Smooth muscle cell (in vitro differentiated cells): Measurements from ENCODE around the gene NEK5. TPM values are rescaled to one million over a fixed set of nuclear protein-coding genes. Genes with fewer than 3 reads are reported as not detected.
"Not testable (repeated sequence)": the region's sequence is repeated elsewhere in the genome, so short reads cannot be mapped to it uniquely, and the experiment has no call there.

Experiments used
- DNase-seq: peaks from one replicate; lab custom pipeline; 2025; ENCODE audit not compliant: unreplicated experiment; lab: John Stamatoyannopoulos, UW
- H2AFZ ChIP-seq: fragments of 200-600 bp; sonication (generic); 2 replicates; pipeline ENCODE4 v1.6.0; 2016; ENCODE audit warnings: antibody characterized with exemption, low read depth, mild to moderate bottlenecking
- H3F3A ChIP-seq: fragments of 200-600 bp; sonication (generic); 2 replicates; pipeline ENCODE4 v1.6.0; 2017; ENCODE audit warnings: antibody characterized with exemption, low read depth
- H3K27ac ChIP-seq: fragments of 200-600 bp; sonication (generic); 2 replicates; pipeline ENCODE4 v1.5.1; 2016; ENCODE audit warnings: low read depth, mild to moderate bottlenecking
- H3K27me3 ChIP-seq: fragments of 200-600 bp; sonication (generic); 2 replicates; pipeline ENCODE4 v1.6.1; 2016; ENCODE audit warnings: low read depth, mild to moderate bottlenecking
- H3K36me3 ChIP-seq: fragments of 200-600 bp; sonication (generic); 2 replicates; pipeline ENCODE4 v1.5.1; 2016; ENCODE audit warnings: low read depth
- H3K4me1 ChIP-seq: fragments of 200-600 bp; sonication (generic); 2 replicates; pipeline ENCODE4 v1.5.1; 2016; ENCODE audit warnings: low read depth
- H3K4me2 ChIP-seq: fragments of 200-600 bp; sonication (generic); 2 replicates; pipeline ENCODE4 v1.6.0; 2016; ENCODE audit warnings: mild to moderate bottlenecking
- H3K4me3 ChIP-seq: fragments of 200-600 bp; sonication (generic); 2 replicates; pipeline ENCODE4 v1.5.1; 2016; ENCODE audit warnings: mild to moderate bottlenecking
- H3K79me2 ChIP-seq: fragments of 200-600 bp; sonication (generic); 2 replicates; pipeline ENCODE4 v1.6.0; 2016; ENCODE audit warnings: low read depth, mild to moderate bottlenecking
- H3K9ac ChIP-seq: fragments of 200-600 bp; sonication (generic); 2 replicates; pipeline ENCODE4 v1.6.0; 2016; ENCODE audit warnings: low read depth
- H3K9me3 ChIP-seq: fragments of 200-600 bp; sonication (generic); replicated peaks from 2 replicates; pipeline ENCODE4 v1.5.1; 2016; ENCODE audit warnings: low read depth
- H4K20me1 ChIP-seq: fragments of 200-600 bp; sonication (generic); 2 replicates; pipeline ENCODE4 v1.6.0; 2016; ENCODE audit warnings: low read depth
- CTCF ChIP-seq: fragments of 200-600 bp; sonication (generic); IDR thresholded peaks from 2 replicates; pipeline ENCODE4 v1.5.1; 2017; ENCODE audit warnings: borderline replicate concordance, mild to moderate bottlenecking, antibody characterized with exemption; ENCODE audit not compliant: insufficient read depth, poor library complexity, severe bottlenecking
- WGBS: methylation state at CpG from one replicate; pipeline ENCODE4 v1.1.7; 2016; ENCODE audit warnings: low lambda C conversion rate; 5-methylcytosine and 5-hydroxymethylcytosine counted together
- polyA plus RNA-seq: library from polyadenylated mRNA; unstranded; fragments of >200 nt; fragmentation: Nextera tagmentation; extraction: Ambion mirVana; gene quantifications from 2 replicates; pipeline ENCODE4 v1.2.1, GENCODE V29; 2016
- total RNA-seq: library from RNA; depleted of rRNA; stranded (reverse); fragments of >200 nt; gene quantifications from 2 replicates; pipeline ENCODE4 v1.2.3, GENCODE V29; 2014

NEK5 gene
- total RNA-seq: 0.04 and 0.18 TPM in 2 replicates
- polyA plus RNA-seq: 0.29 and 0.43 TPM in 2 replicates

- Histone ChIP-seq H3K27ac (peak within 1 kb of the TSS; percentile 0), H3K9me3 (no peaks in the 10 kb centered on the region), H3K4me1 (no peaks in the 10 kb centered on the region), H4K20me1 (no peaks in the 10 kb centered on the region), H2AFZ (peak within 1 kb of the TSS; percentile 79), H3F3A (no peaks in the 10 kb centered on the region), H3K36me3 (peaks cover 14% of the 10 kb centered on the region), H3K79me2 (no peaks in the 10 kb centered on the region), H3K9ac (peak within 1 kb of the TSS; percentile 34), H3K4me3 (peak within 1 kb of the TSS; percentile 84), H3K27me3 (no peaks in the 10 kb centered on the region), H3K4me2 (peak within 1 kb of the TSS; percentile 99)
- DNase-seq: peak; percentile 72
- peak; percentile 66 for TF ChIP-seq CTCF
- WGBS: 9% methylated on average over 71 of the region's 71 CpGs
Observed at GRCh38 chr13:52128714-52129700, at the start of gene NEK5. TSS of gene NEK5 (minus strand) at chr13:52129073. CDS start at chr13:52127482, 1,591 bp downstream.

GRCh38 chr13:52177276-52177675 lies 48.4 kb upstream of the NEK5 start:
- H3K79me2 ChIP-seq: no peaks in the 10 kb centered on the region
- H2AFZ ChIP-seq: no peak overlapping the region
- H3K27ac ChIP-seq: no peak overlapping the region
- no peak overlapping the region for H3K9ac ChIP-seq
- DNase-seq: no peak
- whole genome bisulfite sequencing: 92% methylated on average over 2 of the region's 2 CpGs
- H3K36me3 ChIP-seq: peaks cover 11% of the 10 kb centered on the region
- H3K9me3 ChIP-seq: no peaks in the 10 kb centered on the region
- H3K4me2 ChIP-seq: no peak overlapping the region
- H4K20me1 ChIP-seq: no peaks in the 10 kb centered on the region
- TF ChIP-seq CTCF: no peak
- no peaks in the 10 kb centered on the region for H3F3A ChIP-seq
- H3K4me3 ChIP-seq: no peak overlapping the region
- no peaks in the 10 kb centered on the region for H3K4me1 ChIP-seq
- no peaks in the 10 kb centered on the region for H3K27me3 ChIP-seq

GRCh38 chr13:52173970-52174369 lies 45.1 kb upstream of the NEK5 start:
- not testable (repeated sequence) for H2AFZ ChIP-seq, H3K4me2 ChIP-seq, H3K4me3 ChIP-seq, H3F3A ChIP-seq, H4K20me1 ChIP-seq, H3K79me2 ChIP-seq, H3K27me3 ChIP-seq, H3K27ac ChIP-seq, H3K9ac ChIP-seq, DNase-seq, H3K4me1 ChIP-seq, H3K9me3 ChIP-seq
- H3K36me3 ChIP-seq: peaks cover 15% of the 10 kb centered on the region
- WGBS: 92% methylated on average over 6 of the region's 6 CpGs

GRCh38 chr13:52173373-52173772 lies 44.5 kb upstream of the NEK5 start:
- H3K27me3 ChIP-seq: no peaks in the 10 kb centered on the region
- peaks cover 21% of the 10 kb centered on the region for H3K36me3 ChIP-seq
- TF ChIP-seq CTCF: no peak
- H3K9me3 ChIP-seq: no peaks in the 10 kb centered on the region
- H3K4me3 ChIP-seq: no peak overlapping the region
- H4K20me1 ChIP-seq: no peaks in the 10 kb centered on the region
- no peaks in the 10 kb centered on the region for H3K79me2 ChIP-seq
- H2AFZ ChIP-seq: no peak overlapping the region
- H3K9ac ChIP-seq: no peak overlapping the region
- H3K4me1 ChIP-seq: no peaks in the 10 kb centered on the region
- no peak overlapping the region for H3K27ac ChIP-seq
- DNase-seq: no peak
- no peak overlapping the region for H3K4me2 ChIP-seq
- 96% methylated on average over 3 of the region's 3 CpGs for WGBS
- H3F3A ChIP-seq: no peaks in the 10 kb centered on the region

GRCh38 chr13:52171686-52172085 lies 42.8 kb upstream of the NEK5 start:
- not testable (repeated sequence) for H3K27me3 ChIP-seq, H3K9me3 ChIP-seq, H4K20me1 ChIP-seq, H3K79me2 ChIP-seq, DNase-seq, H3K4me1 ChIP-seq, H3F3A ChIP-seq, H3K4me3 ChIP-seq, H2AFZ ChIP-seq, H3K4me2 ChIP-seq, H3K27ac ChIP-seq, H3K9ac ChIP-seq
- peaks cover 22% of the 10 kb centered on the region for H3K36me3 ChIP-seq
- WGBS: 95% methylated on average over 1 of the region's 1 CpG

GRCh38 chr13:52170828-52171391 lies 42.0 kb upstream of the NEK5 start:
- peaks cover 22% of the 10 kb centered on the region for H3K36me3 ChIP-seq
- not testable (repeated sequence) for H3F3A ChIP-seq, H3K4me1 ChIP-seq, H3K9ac ChIP-seq, H3K4me2 ChIP-seq, H3K9me3 ChIP-seq, DNase-seq, H3K4me3 ChIP-seq, H4K20me1 ChIP-seq, H2AFZ ChIP-seq, H3K79me2 ChIP-seq, H3K27ac ChIP-seq, H3K27me3 ChIP-seq
- 73% methylated on average over 1 of the region's 1 CpG for WGBS
